ENCODE data around the gene CADPS.

DNA sequence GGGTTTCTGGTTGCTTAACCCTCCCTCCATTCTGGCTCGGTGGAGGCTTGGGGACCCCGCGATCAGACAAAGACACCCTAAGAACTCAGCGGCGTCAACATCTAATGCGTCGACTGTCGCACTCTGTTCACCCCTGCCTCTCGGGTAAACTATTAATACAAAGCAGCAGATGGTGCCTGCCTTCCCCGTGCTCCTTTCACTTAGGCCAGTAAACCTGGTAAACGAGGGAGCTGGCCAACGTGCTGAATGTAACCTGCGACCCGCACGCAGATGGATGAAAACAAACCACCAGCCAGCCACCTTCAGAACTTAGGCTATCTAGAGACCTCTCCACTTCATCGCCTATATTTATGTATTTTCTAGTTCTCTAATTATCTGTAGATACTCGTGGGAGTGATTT, 848 bp upstream of the CADPS start:
- TF ChIP-seq, protein P1, sequence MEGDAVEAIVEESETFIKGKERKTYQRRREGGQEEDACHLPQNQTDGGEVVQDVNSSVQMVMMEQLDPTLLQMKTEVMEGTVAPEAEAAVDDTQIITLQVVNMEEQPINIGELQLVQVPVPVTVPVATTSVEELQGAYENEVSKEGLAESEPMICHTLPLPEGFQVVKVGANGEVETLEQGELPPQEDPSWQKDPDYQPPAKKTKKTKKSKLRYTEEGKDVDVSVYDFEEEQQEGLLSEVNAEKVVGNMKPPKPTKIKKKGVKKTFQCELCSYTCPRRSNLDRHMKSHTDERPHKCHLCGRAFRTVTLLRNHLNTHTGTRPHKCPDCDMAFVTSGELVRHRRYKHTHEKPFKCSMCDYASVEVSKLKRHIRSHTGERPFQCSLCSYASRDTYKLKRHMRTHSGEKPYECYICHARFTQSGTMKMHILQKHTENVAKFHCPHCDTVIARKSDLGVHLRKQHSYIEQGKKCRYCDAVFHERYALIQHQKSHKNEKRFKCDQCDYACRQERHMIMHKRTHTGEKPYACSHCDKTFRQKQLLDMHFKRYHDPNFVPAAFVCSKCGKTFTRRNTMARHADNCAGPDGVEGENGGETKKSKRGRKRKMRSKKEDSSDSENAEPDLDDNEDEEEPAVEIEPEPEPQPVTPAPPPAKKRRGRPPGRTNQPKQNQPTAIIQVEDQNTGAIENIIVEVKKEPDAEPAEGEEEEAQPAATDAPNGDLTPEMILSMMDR (IDR thresholded peaks at IDR 0.05; ENCODE audit: poor library complexity): no peak
- TF ChIP-seq EZH2phosphoT487 (IDR thresholded peaks at IDR 0.05; ENCODE audit: low read depth, severe bottlenecking, unreplicated experiment) (no peak), EZH2 (IDR thresholded peaks at IDR 0.05; ENCODE audit: borderline replicate concordance) (no peak)

All from hepatocyte (in vitro differentiated cells).